Osteocyte (in vitro differentiated cells): Measurements from ENCODE around the gene INSL3. TPM values are rescaled to one million over a fixed set of nuclear protein-coding genes. Genes with fewer than 3 reads are reported as not detected.
A peak's percentile ranks its signal among the peaks of the same experiment; 100 is the strongest.

Experiments
- DNase-seq: peaks from one replicate; pipeline ENCODE4 v3.0.0; 2021; ENCODE audit warnings: mixed read lengths; ENCODE audit not compliant: unreplicated experiment; ENCODE audit errors: extremely low spot score
- H3K27ac Mint-ChIP-seq: one replicate; pipeline ENCODE4 v1.8.0; 2021; ENCODE audit warnings: mild to moderate bottlenecking, mixed read lengths; ENCODE audit not compliant: unreplicated experiment
- H3K27me3 Mint-ChIP-seq: one replicate; pipeline ENCODE4 v1.8.0; 2021; ENCODE audit warnings: mixed read lengths; ENCODE audit not compliant: unreplicated experiment
- H3K36me3 Mint-ChIP-seq: one replicate; pipeline ENCODE4 v1.8.0; 2021; ENCODE audit warnings: mixed read lengths; ENCODE audit not compliant: unreplicated experiment
- H3K4me1 Mint-ChIP-seq: one replicate; pipeline ENCODE4 v1.8.0; 2021; ENCODE audit warnings: mixed read lengths; ENCODE audit not compliant: unreplicated experiment
- H3K4me3 Mint-ChIP-seq: one replicate; pipeline ENCODE4 v1.8.0; 2021; ENCODE audit warnings: mild to moderate bottlenecking, moderate library complexity, mixed read lengths; ENCODE audit not compliant: unreplicated experiment
- H3K9me3 Mint-ChIP-seq: one replicate; pipeline ENCODE4 v1.8.0; 2021; ENCODE audit warnings: mixed read lengths; ENCODE audit not compliant: unreplicated experiment
- total RNA-seq: library from RNA; stranded (reverse); gene quantifications from 2 replicates; pipeline ENCODE4 v1.2.1, GENCODE V29; 2021
- TF ChIP-seq, protein P1 (sequence below): fragments of 200-600 bp; sonication (generic); IDR thresholded peaks from 2 replicates; pipeline ENCODE4 v1.5.0; 2021; ENCODE audit warnings: antibody characterized with exemption, mild to moderate bottlenecking, moderate library complexity

INSL3 gene
- total RNA-seq, 1 donor from 2014 or later, result not detected

GRCh38 chr19:17770613-17771012 lies 50.7 kb downstream of the INSL3 start:
- Mint-ChIP-seq H3K27me3 (no peaks in the 10 kb centered on the region), H3K4me3 (no peak overlapping the region), H3K36me3 (no peaks in the 10 kb centered on the region), H3K9me3 (no peaks in the 10 kb centered on the region), H3K4me1 (peaks cover 9% of the 10 kb centered on the region), H3K27ac (no peak overlapping the region)
- DNase-seq, result no peak
- TF ChIP-seq, protein P1, sequence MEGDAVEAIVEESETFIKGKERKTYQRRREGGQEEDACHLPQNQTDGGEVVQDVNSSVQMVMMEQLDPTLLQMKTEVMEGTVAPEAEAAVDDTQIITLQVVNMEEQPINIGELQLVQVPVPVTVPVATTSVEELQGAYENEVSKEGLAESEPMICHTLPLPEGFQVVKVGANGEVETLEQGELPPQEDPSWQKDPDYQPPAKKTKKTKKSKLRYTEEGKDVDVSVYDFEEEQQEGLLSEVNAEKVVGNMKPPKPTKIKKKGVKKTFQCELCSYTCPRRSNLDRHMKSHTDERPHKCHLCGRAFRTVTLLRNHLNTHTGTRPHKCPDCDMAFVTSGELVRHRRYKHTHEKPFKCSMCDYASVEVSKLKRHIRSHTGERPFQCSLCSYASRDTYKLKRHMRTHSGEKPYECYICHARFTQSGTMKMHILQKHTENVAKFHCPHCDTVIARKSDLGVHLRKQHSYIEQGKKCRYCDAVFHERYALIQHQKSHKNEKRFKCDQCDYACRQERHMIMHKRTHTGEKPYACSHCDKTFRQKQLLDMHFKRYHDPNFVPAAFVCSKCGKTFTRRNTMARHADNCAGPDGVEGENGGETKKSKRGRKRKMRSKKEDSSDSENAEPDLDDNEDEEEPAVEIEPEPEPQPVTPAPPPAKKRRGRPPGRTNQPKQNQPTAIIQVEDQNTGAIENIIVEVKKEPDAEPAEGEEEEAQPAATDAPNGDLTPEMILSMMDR, result no peak

DNA sequence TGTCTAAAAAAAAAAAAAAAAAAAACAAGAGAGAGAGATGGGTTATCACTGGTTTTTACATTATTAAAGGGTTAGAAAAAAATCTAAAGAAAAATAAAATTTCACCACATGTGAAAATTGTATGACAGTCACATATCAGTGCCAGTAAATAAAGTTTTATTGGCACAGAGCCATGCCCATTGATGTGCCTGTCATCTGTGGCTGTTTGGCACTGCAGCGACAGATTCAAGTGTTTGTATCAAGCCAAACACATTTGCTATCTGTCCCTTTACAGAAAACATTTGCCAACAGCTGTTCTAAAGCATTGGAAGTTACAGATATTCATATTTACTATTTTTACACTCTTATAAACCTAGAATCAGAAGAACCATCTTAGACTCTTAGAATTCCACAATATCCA lies 53.8 kb downstream of the INSL3 start:
- peaks cover 13% of the 10 kb centered on the region for H3K4me1 Mint-ChIP-seq
- TF ChIP-seq, protein P1, result no peak
- H3K27me3 Mint-ChIP-seq, result no peaks in the 10 kb centered on the region
- H3K4me3 Mint-ChIP-seq, result no peak overlapping the region
- DNase-seq, result no peak
- no peaks in the 10 kb centered on the region for H3K36me3 Mint-ChIP-seq
- no peaks in the 10 kb centered on the region for H3K9me3 Mint-ChIP-seq
- H3K27ac Mint-ChIP-seq, result no peak overlapping the region

- peak overlapping the region; percentile 63 for H3K4me3 Mint-ChIP-seq
- no peak overlapping the region for H3K27ac Mint-ChIP-seq
- TF ChIP-seq, protein P1, result peak; percentile 87
- H3K9me3 Mint-ChIP-seq, result no peaks in the 10 kb centered on the region
- peak; percentile 91 for DNase-seq
- peaks cover 13% of the 10 kb centered on the region for H3K4me1 Mint-ChIP-seq
- H3K36me3 Mint-ChIP-seq, result no peaks in the 10 kb centered on the region
- no peaks in the 10 kb centered on the region for H3K27me3 Mint-ChIP-seq
Measured at GRCh38 chr19:17766543-17767131, 54.7 kb downstream of the INSL3 start.

Other genes with a start within 250 kb of the INSL3 start
- gene UNC13A, start 133.2 kb downstream of the INSL3 start, total RNA-seq, result 1.3 and 1.6 TPM in 2 replicates
- gene MAP1S, start 102.0 kb downstream of the INSL3 start, total RNA-seq, result 56.5 and 63.1 TPM in 2 replicates
- gene FCHO1, start 70.0 kb downstream of the INSL3 start, total RNA-seq, result 0.56 and 1.0 TPM in 2 replicates
- not detected in 2 replicates for gene B3GNT3, start 26.4 kb downstream of the INSL3 start, total RNA-seq
- gene JAK3, start 26.5 kb upstream of the INSL3 start, total RNA-seq, result 1.6 and 1.8 TPM in 2 replicates
- gene RPL18A, start 38.4 kb upstream of the INSL3 start, total RNA-seq, result 1,671 and 1,710 TPM in 2 replicates
- gene SLC5A5, start 50.4 kb upstream of the INSL3 start, total RNA-seq, result not detected in 2 replicates
- 81.9 and 84.9 TPM in 2 replicates for gene CCDC124, start 111.5 kb upstream of the INSL3 start, total RNA-seq
- gene KCNN1, start 145.6 kb upstream of the INSL3 start, total RNA-seq, result not detected in 2 replicates
- gene ARRDC2, start 186.7 kb upstream of the INSL3 start, total RNA-seq, result 15.4 and 19.8 TPM in 2 replicates